ENCODE results near the gene CDCA7. TPM values are rescaled to one million over a fixed set of nuclear protein-coding genes. Genes with fewer than 3 reads are reported as not detected.

Gene CDCA7
- total and polyA plus RNA-seq, 7 donors: 0.33 to 22.7 (median 3.8) TPM; not detected in 1

GRCh38 chr2:173351879-173352278 is 2.8 kb upstream of the CDCA7 start:
- no peak for DNase-seq
- H3K27ac ChIP-seq: no peak overlapping the region
- peaks cover 7 to 55% (median 36%) of the 10 kb centered on the region in 3 donors for H3K27me3 ChIP-seq
- no peak overlapping the region for H3K4me3 ChIP-seq
- H3K4me1 ChIP-seq: peaks cover 0 to 23% (median 21%) of the 10 kb centered on the region in 4 donors
- intact Hi-C loops (cut with DNase I): loop anchor here (10.0 kb wide), 1 partner anchor 327 kb away; no protein-coding TSS in a partner anchor
- H3K9me3 ChIP-seq: peaks cover 0 to 1% (median 0%) of the 10 kb centered on the region in 4 donors
- H3K36me3 ChIP-seq: no peaks in the 10 kb centered on the region
- TF ChIP-seq POLR2A (IDR thresholded peaks at IDR 0.05): no peak
- TF ChIP-seq POLR2AphosphoS5 (IDR thresholded peaks at IDR 0.05): no peak
- TF ChIP-seq CTCF (IDR thresholded peaks at IDR 0.05): no peak
- no peak for TF ChIP-seq EP300 (IDR thresholded peaks at IDR 0.05)
- WGBS, 2 donors: 14 to 76% methylated on average over 4 of the region's 4 CpGs

GRCh38 chr2:173353556-173353955 is 1.1 kb upstream of the CDCA7 start:
- Histone ChIP-seq H3K4me3 (no peak overlapping the region), H3K4me1 (peaks cover 0 to 23% (median 21%) of the 10 kb centered on the region in 4 donors), H3K27ac (no peak overlapping the region), H3K36me3 (no peaks in the 10 kb centered on the region), H3K27me3 (peaks cover 7 to 65% (median 36%) of the 10 kb centered on the region in 3 donors), H3K9me3 (no peaks in the 10 kb centered on the region)
- no peak for DNase-seq
- intact Hi-C loops (cut with DNase I): loop anchor here (10.0 kb wide), 1 partner anchor 329 kb away; no protein-coding TSS in a partner anchor
- WGBS, 2 donors: 11 to 35% methylated on average over 5 of the region's 5 CpGs
- TF ChIP-seq CTCF (IDR thresholded peaks at IDR 0.05): no peak

GRCh38 chr2:173354073-173354581 is 545 bp upstream of the CDCA7 start:
- peaks cover 0 to 23% (median 21%) of the 10 kb centered on the region in 4 donors for H3K4me1 ChIP-seq
- WGBS, 2 donors: 1% methylated on average over 19 of the region's 19 CpGs
- H3K27me3 ChIP-seq: peaks cover 7 to 65% (median 36%) of the 10 kb centered on the region in 3 donors
- peak overlapping the region; percentile 41 to 59 (median 50) for H3K4me3 ChIP-seq
- no peaks in the 10 kb centered on the region for H3K36me3 ChIP-seq
- H3K27ac ChIP-seq: no peak overlapping the region
- TF ChIP-seq POLR2AphosphoS5 (IDR thresholded peaks at IDR 0.05): peak in 3 of 4 donors; percentile 18 to 54 (median 51)
- TF ChIP-seq POLR2A (IDR thresholded peaks at IDR 0.05): no peak
- TF ChIP-seq CTCF (IDR thresholded peaks at IDR 0.05): no peak
- no peak for DNase-seq
- H3K9me3 ChIP-seq: no peaks in the 10 kb centered on the region
- intact Hi-C loops (cut with DNase I): loop anchor here (10.0 kb wide), 1 partner anchor 329 kb away; no protein-coding TSS in a partner anchor

- TF ChIP-seq CTCF (IDR thresholded peaks at IDR 0.05): no peak
- TF ChIP-seq POLR2AphosphoS5 (IDR thresholded peaks at IDR 0.05): no peak
- no peak for TF ChIP-seq EP300 (IDR thresholded peaks at IDR 0.05)
- no peak for TF ChIP-seq POLR2A (IDR thresholded peaks at IDR 0.05)
- no peak for DNase-seq
- Histone ChIP-seq H3K4me3 (peak overlapping the region; percentile 41 to 59 (median 50)), H3K27me3 (peaks cover 7 to 65% (median 36%) of the 10 kb centered on the region in 3 donors), H3K4me1 (peaks cover 0 to 23% (median 21%) of the 10 kb centered on the region in 4 donors), H3K36me3 (no peaks in the 10 kb centered on the region), H3K9me3 (no peaks in the 10 kb centered on the region), H3K27ac (peak overlapping the region in 2 of 4 donors; percentile 32 to 38)
- WGBS, 2 donors: 0 to 1% methylated on average over 59 of the region's 59 CpGs
- intact Hi-C loops (cut with DNase I): loop anchor here (10.0 kb wide), 1 partner anchor 330 kb away; no protein-coding TSS in a partner anchor
Observed at GRCh38 chr2:173355132-173355865, 627 bp downstream of the CDCA7 start.
